ENCODE measurements around the gene CABP2. TPM values are rescaled to one million over a fixed set of nuclear protein-coding genes. Genes with fewer than 3 reads are reported as not detected.

CABP2 gene
- total RNA-seq, 1 experiment from 2014 or later = not detected

DNA sequence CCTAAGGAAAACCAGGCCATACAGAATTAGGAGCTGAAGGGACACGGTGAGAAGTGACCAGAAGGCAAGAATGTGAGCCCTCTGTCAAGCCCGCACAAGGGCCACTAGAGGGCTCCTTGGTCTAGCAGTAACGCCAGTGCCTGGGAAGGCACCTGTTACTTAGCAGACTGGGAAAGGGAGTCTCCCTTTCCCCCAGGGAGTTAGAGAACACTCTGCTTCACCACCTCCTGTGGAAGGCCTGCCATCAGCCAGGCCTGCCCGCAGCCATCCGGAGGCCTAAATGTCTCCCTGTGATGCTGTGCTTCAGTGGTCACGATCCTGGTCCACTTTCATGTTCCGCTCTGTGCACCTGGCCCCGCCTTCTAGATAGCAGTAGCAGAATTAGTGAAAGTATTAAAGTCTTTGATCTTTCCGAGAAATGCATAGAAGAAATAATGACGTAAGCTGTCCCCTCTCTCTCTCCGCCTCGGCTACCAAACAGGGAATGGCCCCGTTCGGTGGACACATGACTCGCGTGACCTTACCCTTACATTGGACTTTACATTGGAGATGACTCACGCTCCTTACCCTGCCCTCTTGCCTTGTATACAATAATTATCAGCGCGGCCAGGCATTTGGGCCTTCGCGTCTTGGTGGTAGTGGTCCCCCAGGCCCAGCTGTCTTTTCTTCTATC lies 49.6 kb upstream of the CABP2 start:
- Histone ChIP-seq H3K4ac (ENCODE audit: low read depth, low read length) (no peak overlapping the region), H3K27me3 (ENCODE audit: insufficient read depth, low read length) (no peaks in the 10 kb centered on the region), H3K27ac (ENCODE audit: insufficient read length, low read depth, low read length) (no peak overlapping the region), H3T11ph (ENCODE audit: low read length) (no peak overlapping the region), H3K79me1 (ENCODE audit: insufficient read depth, low read depth, low read length, poor library complexity, severe bottlenecking) (no peaks in the 10 kb centered on the region), H4K8ac (replicated peaks; ENCODE audit: insufficient read length, low read depth, low read length) (no peak overlapping the region), H3K79me2 (ENCODE audit: insufficient read depth, low read length) (no peaks in the 10 kb centered on the region), H3K14ac (ENCODE audit: insufficient read depth, low read length) (no peak overlapping the region), H2BK15ac (ENCODE audit: low read depth, low read length) (no peak overlapping the region), H3K18ac (ENCODE audit: insufficient read length, low read depth, low read length) (no peak overlapping the region), H2AFZ (ENCODE audit: low read length) (no peak overlapping the region), H3K4me2 (ENCODE audit: insufficient read depth, insufficient read length, low read length) (no peak overlapping the region), H3K4me1 (ENCODE audit: insufficient read depth, low read length) (no peaks in the 10 kb centered on the region), H3K9me3 (ENCODE audit: control insufficient read depth, low read depth, low read length) (no peaks in the 10 kb centered on the region), H2AK5ac (ENCODE audit: insufficient read length, low read length) (no peak overlapping the region), H2BK5ac (ENCODE audit: insufficient read length, low read length) (no peak overlapping the region), H2BK20ac (ENCODE audit: low read depth, low read length, poor library complexity, severe bottlenecking) (no peak overlapping the region), H4K5ac (ENCODE audit: insufficient read length, low read depth, low read length) (no peak overlapping the region), H3K23ac (ENCODE audit: insufficient read length, low read depth, low read length) (no peak overlapping the region), H2BK12ac (ENCODE audit: insufficient read length, low read depth, low read length) (no peak overlapping the region), H4K91ac (ENCODE audit: insufficient read length, low read depth, low read length) (no peak overlapping the region), H3K9ac (ENCODE audit: extremely low read depth, insufficient read length, low read length) (no peak overlapping the region), H3K56ac (ENCODE audit: insufficient read length, low read depth, low read length) (no peak overlapping the region), H3K23me2 (ENCODE audit: insufficient read length, low read depth, low read length, poor library complexity, severe bottlenecking) (no peaks in the 10 kb centered on the region), H4K20me1 (ENCODE audit: control insufficient read depth, insufficient read depth, insufficient read length) (no peaks in the 10 kb centered on the region), H2BK120ac (ENCODE audit: low read depth, low read length, poor library complexity, severe bottlenecking) (no peak overlapping the region)
- TF ChIP-seq, protein P1, sequence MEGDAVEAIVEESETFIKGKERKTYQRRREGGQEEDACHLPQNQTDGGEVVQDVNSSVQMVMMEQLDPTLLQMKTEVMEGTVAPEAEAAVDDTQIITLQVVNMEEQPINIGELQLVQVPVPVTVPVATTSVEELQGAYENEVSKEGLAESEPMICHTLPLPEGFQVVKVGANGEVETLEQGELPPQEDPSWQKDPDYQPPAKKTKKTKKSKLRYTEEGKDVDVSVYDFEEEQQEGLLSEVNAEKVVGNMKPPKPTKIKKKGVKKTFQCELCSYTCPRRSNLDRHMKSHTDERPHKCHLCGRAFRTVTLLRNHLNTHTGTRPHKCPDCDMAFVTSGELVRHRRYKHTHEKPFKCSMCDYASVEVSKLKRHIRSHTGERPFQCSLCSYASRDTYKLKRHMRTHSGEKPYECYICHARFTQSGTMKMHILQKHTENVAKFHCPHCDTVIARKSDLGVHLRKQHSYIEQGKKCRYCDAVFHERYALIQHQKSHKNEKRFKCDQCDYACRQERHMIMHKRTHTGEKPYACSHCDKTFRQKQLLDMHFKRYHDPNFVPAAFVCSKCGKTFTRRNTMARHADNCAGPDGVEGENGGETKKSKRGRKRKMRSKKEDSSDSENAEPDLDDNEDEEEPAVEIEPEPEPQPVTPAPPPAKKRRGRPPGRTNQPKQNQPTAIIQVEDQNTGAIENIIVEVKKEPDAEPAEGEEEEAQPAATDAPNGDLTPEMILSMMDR (conservative IDR thresholded peaks at IDR 0.05) = peak; percentile 90
- no peak overlapping the region for H3K4me3 Mint-ChIP-seq
- H3K4me1 Mint-ChIP-seq = peaks cover 14 to 19% of the 10 kb centered on the region in 2 experiments
- peaks cover 44% of the 10 kb centered on the region for H3K27me3 Mint-ChIP-seq (ENCODE audit: low read depth)
- no CpG with 5 or more reads among the region's 21 CpGs for WGBS (ENCODE audit: extremely low coverage, insufficient read length, low lambda C conversion rate)
- H3K36me3 Mint-ChIP-seq (ENCODE audit: insufficient read depth in 1 of 3, low read depth in 3 of 3) = no peaks in the 10 kb centered on the region
- DNase-seq = peak; percentile 77
- peaks cover 3 to 9% of the 10 kb centered on the region in 2 experiments; a peak in 3 of 5 replicates for H3K9me3 Mint-ChIP-seq
- H3K27ac Mint-ChIP-seq = no peak overlapping the region
